GM18526 (cell line): Measurements from ENCODE around the gene GALNT2.

Experiments
- POLR2A ChIP-seq: IDR thresholded peaks from 3 replicates; pipeline ENCODE4 v1.6.1; 2011; ENCODE audit not compliant: insufficient read length; ENCODE audit errors: extremely low read depth

GALNT2 gene

DNA sequence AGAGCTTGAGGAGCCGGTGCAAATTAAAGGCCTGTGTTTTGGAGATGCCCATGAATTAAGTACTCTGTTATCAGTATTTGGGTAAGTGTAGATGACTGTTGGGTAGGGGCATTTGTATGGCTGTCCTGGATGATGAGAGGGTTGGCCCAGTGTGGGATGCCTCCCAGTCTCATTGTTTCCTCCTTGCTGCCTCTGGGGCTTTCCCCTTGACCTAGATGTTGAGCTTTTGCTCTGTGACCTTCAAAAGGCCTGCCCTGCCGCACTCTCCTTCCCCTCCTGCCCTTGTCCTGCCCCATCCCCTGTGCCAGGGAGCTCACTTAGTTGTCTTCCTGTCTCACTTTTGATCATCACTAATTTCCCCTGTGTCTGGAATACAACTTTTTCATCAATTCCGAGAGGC is 10.0 kb downstream of the GALNT2 start:
- TF ChIP-seq POLR2A = no peak

DNA sequence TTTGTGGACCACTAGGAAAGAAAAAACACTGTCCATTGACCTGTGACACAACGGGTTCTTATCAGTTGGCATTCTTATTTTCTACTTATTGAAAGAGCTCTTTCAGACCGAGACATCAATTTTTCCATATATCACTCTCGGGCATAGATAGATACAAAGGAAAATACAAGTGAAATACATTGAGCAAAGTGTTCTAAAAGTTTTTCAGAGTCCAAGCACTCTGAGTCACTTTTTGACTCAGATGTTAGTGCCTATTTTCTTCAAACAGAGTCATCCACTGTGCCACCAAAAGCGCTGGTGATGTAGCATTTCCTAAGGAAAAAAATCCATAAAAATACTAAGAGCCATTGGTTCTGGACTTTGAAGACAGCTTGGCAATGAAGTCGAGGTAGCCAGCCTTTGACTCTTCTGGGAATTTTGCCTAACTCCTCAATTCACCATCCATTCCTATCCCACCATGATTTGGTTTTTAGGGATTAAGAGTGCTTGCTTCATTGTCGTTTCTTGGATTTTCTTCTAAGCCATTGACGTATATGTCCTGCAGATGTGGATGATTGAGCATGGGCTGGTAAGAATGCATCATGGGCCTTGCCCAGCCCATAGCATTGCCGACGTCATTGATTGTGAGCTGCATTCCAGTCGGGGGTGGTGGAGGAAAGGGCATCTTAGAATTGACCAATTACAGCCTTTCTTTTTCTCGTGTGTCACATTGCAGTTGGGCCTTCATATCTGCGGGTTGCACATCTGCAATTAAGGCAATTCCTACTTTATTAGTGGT is 10.6 kb downstream of the GALNT2 start:
- no peak for TF ChIP-seq POLR2A

DNA sequence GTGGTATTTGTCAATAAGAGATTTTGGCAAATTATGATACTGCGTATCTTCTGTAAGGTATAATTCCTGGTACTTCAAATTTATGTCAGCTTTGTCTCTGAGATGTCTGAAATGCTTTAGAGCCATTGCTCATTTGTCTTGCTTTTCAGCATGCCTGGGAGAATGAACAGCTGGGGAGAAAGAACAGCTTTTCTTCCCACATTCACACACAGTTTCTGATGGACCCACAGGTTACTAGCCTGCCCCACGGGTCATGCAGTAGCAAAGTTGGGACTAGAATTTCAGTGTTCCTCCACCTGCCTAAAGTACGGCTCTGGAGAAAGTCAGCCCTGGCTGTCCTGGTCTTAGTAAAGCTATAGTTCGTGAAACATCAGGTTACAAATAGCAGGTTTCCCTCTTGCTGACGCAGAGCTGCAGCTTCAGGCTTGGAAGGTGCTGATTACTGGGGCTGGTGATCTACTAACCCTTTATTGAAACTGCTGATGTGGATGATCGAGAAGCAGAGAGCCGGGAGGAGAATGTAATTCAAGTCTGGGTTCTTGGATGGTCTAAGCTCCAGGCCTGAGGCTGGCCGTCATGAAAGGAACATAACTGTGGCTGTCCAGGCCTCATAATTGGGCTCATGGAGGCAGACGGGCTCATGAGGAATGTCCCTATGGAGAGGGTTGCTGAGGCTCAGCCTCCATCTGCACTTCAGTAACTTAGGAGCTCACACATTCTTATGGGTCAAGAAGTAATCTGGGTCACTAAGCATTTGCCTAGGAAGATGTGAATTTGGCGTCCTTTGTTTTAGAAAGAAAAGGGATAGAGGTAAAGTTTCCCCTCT is 12.4 kb downstream of the GALNT2 start:
- TF ChIP-seq POLR2A = no peak

DNA sequence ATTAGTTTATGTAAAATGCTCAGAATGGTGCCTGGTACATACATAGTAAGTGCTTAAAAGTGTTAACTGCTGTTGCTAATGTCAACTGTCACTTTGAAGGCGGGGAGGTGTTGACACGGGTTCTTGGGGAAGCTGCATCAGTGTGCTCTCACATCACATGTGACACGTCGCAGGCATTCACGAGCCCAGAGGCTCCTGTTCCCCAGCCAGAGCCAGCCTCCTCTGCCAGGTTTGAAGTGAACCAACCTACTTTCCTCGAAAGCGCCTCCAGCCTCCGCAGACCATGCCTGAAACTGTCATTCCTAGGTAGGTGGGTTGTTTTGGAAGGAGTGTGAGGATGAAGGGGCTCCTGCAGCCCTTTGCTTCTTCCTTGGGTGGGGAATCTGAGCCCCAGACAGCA is 13.8 kb downstream of the GALNT2 start:
- no peak for TF ChIP-seq POLR2A

DNA sequence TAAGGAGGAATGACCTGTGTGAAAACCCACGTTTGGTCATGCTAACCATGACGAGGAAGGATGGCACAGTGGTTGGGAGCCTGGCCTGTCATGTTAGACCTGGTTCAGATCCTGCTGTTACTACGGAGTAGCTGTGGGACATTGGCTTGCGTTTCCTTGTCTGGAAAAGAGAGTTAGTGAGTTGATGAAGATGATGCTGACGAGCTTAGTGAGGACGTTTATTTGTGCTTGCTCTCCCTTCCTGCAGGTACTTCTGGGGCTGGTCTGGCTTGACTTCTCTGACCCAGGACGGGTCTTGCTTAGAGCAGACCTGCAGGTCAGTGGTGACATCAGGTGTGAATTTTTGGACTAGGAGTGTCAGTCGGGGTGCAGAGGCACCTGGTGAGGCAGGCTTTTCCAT is 14.7 kb downstream of the GALNT2 start:
- TF ChIP-seq POLR2A = no peak

DNA sequence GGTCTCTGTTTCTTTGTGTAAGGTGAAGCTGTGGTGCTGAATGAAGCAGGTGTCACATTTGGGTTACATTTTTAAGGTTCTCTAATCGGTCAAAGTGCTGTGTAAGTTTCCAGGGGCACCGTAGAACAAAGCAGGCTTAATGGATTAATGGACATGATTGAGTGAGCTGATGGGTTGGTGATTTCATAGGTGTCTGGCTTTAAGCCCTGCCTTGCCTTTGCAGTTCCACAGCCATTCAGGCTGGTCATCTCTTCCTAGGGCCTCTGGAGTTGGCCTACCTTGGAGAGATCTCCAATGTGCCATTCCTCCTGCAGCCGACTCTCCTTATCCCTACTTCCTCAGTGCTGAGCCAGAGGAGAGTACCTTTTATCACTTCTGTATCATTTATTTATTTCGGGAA is 15.2 kb downstream of the GALNT2 start:
- TF ChIP-seq POLR2A = no peak

DNA sequence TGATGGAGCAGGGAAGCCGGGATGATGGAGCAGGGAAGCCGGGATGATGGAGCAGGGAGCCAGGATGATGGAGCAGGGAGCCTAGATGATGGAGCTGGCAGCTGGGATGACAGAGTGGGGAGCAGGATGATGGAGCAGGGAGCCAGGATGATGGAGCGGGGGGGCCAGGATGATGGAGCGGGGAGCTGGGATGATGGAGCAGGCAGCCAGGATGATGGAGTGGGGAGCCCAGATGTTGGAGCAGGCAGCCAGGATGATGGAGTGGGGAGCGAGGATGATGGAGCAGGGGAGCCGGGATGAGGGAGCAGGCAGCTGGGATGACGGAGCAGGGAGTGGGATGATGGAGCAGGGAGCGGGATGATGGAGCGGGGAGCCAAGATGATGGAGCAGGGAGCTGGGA is 16.0 kb downstream of the GALNT2 start:
- TF ChIP-seq POLR2A = no peak

DNA sequence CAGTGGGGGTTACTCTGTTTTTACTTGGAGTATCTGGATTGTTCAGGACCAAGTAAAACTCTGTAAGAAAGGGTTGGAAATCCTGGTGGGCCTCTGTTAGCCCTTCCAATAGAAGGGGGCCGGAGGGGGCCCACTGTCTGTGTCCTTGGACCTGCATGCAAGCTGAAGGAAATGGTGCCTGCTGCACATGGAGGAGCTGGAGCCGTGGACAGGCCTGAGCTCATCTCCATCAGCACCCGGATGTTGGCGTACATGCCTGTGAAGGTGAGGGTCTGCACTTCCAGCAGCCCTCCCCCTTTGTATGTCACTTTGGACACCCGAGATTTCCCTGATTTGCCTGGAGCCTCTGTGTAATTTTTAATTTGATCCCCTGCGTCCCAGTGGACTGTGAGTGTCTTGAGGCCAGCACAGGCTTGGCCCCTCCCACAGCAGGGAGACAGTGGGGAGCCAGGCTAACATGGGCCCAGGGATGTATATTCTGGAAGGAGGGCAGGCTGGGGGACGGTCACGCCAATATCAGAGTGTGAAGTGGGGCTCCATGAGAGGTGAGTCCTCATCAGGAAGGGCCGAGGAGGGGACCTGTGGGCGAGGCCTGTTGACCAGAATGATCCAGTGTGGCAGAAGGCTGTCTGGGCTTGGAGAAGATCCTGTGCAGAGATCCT is 16.8 kb downstream of the GALNT2 start:
- TF ChIP-seq POLR2A = no peak

DNA sequence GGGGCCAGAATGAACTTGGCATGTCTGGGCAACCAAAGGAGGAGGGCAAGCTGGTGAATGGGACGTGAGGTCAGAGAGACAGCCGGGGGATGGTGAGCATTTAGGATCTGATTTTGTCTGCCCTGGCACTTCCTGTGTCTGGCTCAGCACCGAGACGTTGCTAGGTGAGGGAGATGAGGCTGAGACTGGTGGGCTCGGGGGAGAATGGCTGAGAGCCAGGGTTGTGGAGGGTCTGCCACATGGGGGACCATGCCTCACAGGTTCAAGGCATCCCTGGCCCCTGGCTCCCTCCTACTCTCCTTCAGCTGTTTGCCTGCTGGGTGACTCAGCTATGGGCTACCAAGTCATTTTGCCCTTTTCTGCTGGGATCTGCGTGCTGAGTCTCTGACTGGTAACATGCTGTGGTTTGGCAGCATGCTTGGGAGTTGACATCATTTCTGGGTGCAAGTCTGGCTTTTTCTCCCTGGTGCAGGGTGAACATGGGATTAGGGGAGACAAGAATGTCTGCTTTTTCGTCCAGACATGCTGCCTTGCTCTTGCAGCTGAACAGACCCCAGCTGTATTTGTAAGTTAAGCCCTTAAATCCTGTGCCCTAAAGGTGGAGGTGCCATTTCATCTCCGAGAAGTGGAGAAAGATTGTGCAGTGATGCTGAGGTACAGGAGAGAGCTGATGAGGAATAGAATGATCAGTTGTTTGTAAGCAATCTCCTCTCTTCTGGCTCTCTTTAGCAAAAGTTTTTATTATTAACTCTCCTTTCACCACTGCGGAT is 17.6 kb downstream of the GALNT2 start:
- no peak for TF ChIP-seq POLR2A

DNA sequence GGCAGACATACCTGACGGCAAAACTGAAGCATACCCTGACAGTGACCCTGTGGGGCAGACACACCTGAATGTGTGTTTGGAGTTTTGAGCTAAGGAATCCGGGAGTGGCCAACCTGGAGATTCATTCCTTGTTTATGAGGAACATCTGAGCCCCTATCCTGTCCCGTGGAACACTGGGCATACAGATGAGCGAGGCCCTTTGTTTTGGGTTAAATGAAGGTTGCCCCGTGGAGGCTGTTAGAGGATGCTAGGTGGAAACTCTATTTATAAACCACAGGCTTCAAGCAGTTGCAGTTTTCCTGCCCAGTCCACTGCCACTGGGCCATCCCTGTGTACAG is 18.1 kb downstream of the GALNT2 start:
- no peak for TF ChIP-seq POLR2A

DNA sequence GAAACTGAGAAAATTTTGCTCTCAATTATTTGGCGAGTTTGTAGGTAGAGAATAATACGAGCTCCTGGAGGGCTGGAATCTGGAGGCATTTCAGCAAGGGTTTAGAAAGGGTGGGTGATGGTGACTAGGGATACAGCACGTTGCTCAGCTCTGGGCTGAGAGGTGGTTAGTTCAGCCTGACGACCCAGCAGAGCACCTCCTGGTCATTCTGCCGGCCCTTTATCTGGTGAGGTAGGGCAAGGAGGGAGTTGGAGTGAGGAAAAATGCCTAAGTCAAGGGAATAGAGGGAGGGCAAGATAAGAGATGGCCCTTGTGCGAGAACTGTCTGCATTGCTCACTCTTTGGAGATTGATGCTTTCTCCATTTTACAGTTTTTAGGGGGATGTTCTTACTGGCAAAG is 19.1 kb downstream of the GALNT2 start:
- no peak for TF ChIP-seq POLR2A

DNA sequence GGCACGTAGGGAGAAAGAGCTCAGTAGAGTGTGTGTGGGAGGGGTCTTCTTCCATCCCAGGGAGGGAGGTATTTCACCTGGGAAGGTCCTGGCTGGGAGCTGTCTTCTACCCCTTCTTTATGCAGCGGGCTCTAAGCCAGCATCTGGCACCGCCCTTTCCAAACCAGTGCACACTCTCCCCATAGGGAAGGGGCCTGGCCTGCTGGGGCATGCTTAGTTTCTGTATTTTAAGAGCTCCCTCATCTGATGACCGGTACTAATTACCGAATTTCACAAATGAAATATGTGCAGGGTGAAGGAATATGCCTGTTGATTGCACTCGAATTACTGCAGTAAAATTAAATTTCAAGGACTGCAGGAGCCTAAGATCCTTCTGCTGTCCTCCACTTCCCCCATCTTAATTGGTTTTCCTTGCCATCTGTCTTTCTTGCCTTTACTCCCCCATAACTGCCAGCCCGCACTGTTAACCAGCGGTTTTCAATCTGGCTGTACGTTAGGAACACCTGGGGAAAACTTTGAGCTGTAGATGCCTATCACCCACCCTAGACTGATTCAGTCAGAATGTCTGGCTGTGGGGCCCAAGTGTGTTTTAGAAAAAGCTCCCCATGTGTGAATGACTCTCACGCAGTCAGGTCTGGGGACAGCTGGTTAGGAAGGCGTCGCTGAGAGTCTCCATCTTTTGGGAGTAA is 20.1 kb downstream of the GALNT2 start:
- no peak for TF ChIP-seq POLR2A

DNA sequence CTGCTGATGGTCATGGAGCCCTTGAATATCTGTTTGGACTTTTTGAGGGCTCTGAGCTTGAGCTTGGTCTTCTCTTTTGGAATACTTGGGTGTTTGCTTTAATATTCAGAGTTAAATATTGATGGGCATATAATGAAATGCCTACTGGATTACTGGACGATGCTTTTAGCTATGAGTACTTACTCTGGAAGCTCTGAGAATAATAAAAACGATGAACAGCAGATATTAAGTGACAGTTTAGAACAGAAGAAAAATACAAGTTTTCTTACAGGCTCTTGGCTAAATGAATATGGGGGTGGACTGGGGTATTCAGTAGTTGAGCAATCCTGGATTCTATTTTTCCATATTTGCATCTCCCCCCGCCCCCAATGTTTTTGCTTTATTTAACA is 20.7 kb downstream of the GALNT2 start:
- no peak for TF ChIP-seq POLR2A

DNA sequence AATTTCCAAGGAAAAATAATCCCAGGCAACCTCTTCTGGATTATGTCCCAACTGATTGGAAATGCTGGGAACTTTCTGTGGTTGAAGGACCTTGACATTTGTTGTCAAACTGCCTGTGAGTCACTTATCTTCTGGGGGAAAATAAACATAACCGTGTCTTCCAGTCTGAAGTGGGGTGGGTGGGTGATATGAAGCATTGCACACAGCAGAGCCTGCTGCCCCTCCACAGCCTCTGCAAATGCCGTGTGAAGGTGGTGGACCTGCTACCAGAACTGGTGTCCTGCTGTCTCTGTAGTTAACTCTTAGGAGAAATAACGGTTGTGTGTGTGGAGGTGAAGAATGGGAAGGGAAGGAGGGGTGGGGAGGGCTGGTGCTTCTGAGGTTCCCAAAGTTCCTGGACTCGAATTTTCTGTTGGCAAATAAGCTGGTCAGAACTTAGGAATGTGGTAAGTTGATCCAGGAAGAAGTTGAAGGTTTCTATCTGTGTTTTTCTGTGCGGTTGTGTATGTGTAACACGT is 23.2 kb downstream of the GALNT2 start:
- TF ChIP-seq POLR2A = no peak
